HG03558 (cell line): ENCODE measurements around the gene GALNT18.

Experiments used
- ATAC-seq: cut with Tn5 transposase; IDR thresholded peaks from one replicate; pipeline ENCODE4 v1.9.1; 2021; ENCODE audit warnings: moderate number of reproducible peaks; ENCODE audit not compliant: unreplicated experiment; ENCODE audit errors: extremely low read depth

Gene GALNT18

GRCh38 chr11:11445441-11446185 is 176.2 kb downstream of the GALNT18 start:
- ATAC-seq: no peak

DNA sequence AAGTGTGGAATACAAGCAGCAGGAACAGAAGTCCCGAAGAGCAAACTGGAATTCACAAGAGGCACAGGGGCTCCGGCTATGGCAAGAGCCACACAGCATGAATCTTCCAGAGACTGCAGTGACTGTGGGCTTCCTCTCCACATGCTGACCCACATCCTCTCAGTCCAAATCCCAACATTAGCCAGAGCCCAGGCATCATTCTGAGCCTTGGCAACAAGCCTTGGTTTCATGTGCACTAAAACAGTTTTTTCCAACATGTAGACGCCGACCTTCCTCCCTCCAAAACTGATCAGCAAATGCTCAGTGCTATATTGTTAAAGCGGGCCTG is 177.0 kb downstream of the GALNT18 start:
- no peak for ATAC-seq

- no peak for ATAC-seq
These were observed 177.6 kb downstream of the GALNT18 start for GRCh38 chr11:11444027-11444803.

- no peak for ATAC-seq
These were observed 179.0 kb downstream of the GALNT18 start for GRCh38 chr11:11442791-11443190.

DNA sequence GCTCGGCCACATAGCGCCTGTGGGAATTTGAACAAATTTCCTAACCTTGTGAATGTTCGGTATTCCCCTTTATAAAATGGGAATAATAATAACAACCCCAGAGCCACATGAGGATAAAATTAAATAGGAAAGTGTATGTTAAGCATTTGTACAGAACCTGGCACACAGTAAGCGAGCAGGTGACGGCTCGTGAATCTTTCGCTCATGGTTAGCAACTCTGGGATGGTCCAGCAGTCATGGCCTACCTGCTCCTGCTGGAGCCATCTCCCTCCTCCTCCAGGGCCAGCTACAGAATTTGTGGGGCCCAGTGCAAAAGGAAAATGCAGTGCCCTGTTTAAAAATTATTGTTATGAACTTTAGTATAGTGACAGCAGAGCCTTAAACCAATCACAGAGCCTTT is 180.3 kb downstream of the GALNT18 start:
- ATAC-seq: no peak

- no peak for ATAC-seq
These were observed 180.7 kb downstream of the GALNT18 start for GRCh38 chr11:11441091-11441490.

DNA sequence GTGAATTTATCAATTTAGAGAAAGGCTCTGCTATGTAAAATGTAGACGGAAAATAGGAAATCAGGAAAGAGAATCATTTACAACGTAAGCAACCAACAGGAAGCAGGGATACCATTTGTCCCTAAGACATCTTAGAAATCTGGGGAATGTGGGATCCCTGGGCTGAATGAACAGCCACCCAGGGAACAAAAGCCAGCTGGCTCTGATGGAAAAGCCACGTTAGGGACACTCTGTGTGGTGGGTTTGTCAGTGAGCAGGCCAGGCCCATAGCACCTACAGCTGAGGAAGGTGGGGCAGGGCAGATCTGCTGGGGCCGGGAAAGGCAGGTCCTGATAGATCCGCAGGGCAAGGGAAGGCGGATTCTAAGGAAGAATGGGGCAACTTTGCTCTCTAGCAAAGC is 181.7 kb downstream of the GALNT18 start:
- no peak for ATAC-seq

GRCh38 chr11:11439591-11439990 is 182.2 kb downstream of the GALNT18 start:
- ATAC-seq: no peak

DNA sequence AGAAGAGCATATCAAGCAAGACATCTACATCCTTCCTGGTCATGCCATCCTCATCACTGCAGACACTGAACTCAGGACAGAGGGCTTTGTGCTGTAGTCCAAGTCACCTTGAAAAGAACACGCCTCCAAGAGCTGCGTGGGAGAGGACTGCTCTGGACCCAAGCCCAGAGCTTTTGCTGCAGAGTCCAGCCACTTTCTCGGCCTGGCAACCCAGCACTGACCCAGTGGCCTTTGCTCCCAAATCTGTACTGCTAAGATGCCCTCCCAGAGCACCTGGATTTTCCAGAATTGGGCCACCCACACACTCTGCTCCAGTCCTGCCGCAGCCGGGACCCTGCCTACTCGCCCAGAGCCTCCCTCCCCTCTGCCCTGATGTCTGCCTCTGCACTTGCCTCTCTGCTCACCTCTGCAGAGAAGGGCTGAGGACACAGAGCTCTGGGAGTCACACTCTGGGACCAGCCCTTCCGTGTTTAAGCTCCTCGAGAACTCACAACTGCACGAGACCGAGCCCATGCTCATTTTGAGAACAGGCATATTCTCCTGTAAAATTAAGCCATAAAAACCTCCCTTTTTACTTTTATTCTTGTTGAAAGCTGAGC is 185.0 kb downstream of the GALNT18 start:
- no peak for ATAC-seq

- ATAC-seq: no peak
These were observed 186.2 kb downstream of the GALNT18 start for GRCh38 chr11:11435635-11436034.

GRCh38 chr11:11433960-11434359 is 187.8 kb downstream of the GALNT18 start:
- no peak for ATAC-seq

GRCh38 chr11:11432621-11433319 is 189.0 kb downstream of the GALNT18 start:
- ATAC-seq: no peak

GRCh38 chr11:11430431-11430830 is 191.4 kb downstream of the GALNT18 start:
- no peak for ATAC-seq

GRCh38 chr11:11428714-11429113 is 193.1 kb downstream of the GALNT18 start:
- ATAC-seq: no peak

DNA sequence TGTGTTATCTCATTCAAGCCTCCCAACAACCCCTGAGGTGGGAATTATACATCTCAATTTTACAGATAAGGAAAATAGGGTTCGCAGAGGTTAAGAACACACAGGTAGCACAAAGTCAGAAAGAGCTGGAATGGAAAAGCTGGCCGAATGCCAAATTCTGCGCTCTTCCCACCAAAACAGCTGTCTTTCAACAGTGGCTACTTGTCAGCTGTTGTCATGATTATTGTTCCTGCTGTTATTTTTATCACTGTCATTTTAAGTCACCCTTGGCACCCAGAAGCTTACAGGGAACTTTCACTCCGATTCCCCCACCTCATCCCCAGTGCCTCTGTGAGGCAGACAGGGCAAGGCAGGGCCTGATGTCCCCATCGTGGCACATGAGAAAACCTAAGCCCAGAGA is 194.3 kb downstream of the GALNT18 start:
- ATAC-seq: no peak

GRCh38 chr11:11427140-11427539 is 194.7 kb downstream of the GALNT18 start:
- no peak for ATAC-seq

DNA sequence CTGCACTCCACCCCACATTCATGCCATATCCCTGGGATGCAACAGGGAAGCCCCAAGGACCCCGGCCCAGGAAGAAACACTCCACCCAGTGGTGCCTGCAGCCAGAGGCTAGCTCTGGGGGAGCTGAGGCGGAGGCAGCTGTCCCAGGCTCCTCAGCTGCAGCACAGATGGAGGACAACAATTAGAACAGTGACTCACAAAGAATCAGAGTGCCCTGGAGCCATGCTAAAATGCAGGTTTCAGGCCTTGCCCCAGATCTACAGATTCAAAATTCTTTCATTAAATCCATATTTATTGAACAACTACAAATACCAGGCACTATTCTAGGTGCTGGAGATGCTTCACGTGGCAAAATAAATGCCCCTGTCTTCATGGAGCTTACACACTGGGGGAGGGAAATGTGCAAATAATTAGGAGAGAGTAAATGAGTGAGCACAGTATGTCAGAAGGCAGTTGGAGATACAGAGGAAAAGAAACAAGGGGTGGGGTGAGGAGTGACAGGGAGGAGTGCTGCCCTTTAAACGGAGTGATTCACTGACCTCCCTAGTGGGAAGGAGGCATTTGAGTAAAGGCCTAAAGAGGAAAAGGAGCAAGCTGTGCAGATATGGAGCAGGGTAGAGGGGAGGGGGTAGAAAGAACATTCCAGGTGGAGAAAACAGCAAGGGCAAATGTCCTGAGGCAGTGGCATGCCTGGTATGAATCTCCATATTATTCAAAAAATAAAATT is 195.4 kb downstream of the GALNT18 start:
- ATAC-seq: no peak

GRCh38 chr11:11425806-11426205 is 196.0 kb downstream of the GALNT18 start:
- ATAC-seq: no peak

DNA sequence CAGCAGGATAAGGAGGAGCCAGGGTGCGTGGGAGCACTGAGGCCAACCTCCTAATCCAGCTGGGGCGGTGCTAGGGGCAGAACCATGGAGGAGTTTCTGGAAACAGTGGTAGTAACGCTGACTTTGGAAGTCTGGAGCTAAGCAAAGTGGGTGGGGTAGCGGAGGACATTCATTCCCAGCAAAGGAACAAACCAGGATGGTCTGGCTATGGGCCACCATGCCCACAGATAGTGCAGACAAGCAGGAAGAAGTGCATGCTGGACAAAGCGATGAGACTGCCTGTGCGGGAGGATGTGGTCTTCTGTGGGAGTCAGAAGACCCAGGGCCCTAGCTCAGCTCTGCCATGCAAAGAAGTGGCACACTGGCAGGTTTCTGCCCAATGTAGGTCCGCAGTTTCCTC is 197.1 kb downstream of the GALNT18 start:
- ATAC-seq: no peak

DNA sequence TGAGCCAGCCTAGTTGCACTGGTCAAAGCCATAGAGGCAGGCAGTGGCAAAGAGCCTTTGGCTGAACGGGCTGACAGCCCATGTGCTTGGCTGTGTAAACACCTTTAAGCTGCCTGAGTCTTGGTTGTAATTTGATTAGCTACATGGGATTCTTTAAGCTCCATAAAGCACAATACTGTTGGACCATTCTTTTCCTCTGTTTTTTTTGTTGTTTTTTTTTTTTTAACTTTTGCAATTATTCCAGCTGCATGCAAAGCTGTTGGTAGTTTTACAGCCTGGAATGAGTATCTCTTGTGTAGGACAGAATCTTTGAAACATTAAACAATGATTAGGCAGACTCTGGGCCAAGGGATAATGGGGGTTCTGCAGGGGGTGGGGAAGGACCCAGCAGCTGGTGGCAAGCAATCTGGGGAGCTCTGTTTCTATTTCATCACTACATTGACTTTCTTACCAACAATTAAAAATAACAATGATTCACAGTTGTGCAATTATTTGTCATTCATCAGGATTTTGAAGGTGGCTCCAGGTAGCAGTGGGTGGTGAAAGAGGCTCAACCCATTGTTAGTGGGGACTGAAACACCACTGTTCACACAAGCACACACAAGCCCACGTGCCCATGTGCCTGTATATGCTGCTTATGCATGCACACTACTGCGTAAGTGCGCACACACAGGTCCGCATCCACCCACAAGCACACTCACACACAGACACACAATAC is 199.2 kb downstream of the GALNT18 start:
- no peak for ATAC-seq
